Hepatocyte (in vitro differentiated cells): ENCODE results near the gene LHX3. TPM values are rescaled to one million over a fixed set of nuclear protein-coding genes. Genes with fewer than 3 reads are reported as not detected.

Experiments
- DNase-seq: peaks from one replicate; pipeline ENCODE4 v3.0.0-alpha.2; 2016; ENCODE audit warnings: low spot score
- H2AFZ ChIP-seq: fragments of 200-600 bp; sonication (generic); 2 replicates; pipeline ENCODE4 v1.6.0; 2016; ENCODE audit warnings: antibody characterized with exemption, mild to moderate bottlenecking
- H3K27ac ChIP-seq: fragments of 200-600 bp; sonication (generic); 2 replicates; pipeline ENCODE4 v1.5.1; 2016; ENCODE audit warnings: mild to moderate bottlenecking
- H3K27me3 ChIP-seq: fragments of 200-600 bp; sonication (generic); 2 replicates; pipeline ENCODE4 v1.6.1; 2016
- H3K36me3 ChIP-seq: fragments of 200-600 bp; sonication (generic); replicated peaks from 2 replicates; pipeline ENCODE4 v1.5.1; 2016; ENCODE audit warnings: low read depth; ENCODE audit not compliant: insufficient read depth
- H3K4me1 ChIP-seq: fragments of 200-600 bp; sonication (generic); 2 replicates; pipeline ENCODE4 v1.5.1; 2016; ENCODE audit warnings: mild to moderate bottlenecking, moderate library complexity; ENCODE audit not compliant: insufficient read depth
- H3K4me2 ChIP-seq: fragments of 200-600 bp; sonication (generic); 2 replicates; pipeline ENCODE4 v1.6.0; 2016
- H3K4me3 ChIP-seq: fragments of 200-600 bp; sonication (generic); 2 replicates; pipeline ENCODE4 v1.5.1; 2016; ENCODE audit warnings: mild to moderate bottlenecking
- H3K79me2 ChIP-seq: fragments of 200-600 bp; sonication (generic); 2 replicates; pipeline ENCODE4 v1.6.0; 2017; ENCODE audit warnings: mild to moderate bottlenecking
- H3K9me2 ChIP-seq: fragments of 200-600 bp; sonication (generic); replicated peaks from 2 replicates; pipeline ENCODE4 v1.6.0; 2017; ENCODE audit warnings: mild to moderate bottlenecking; ENCODE audit not compliant: insufficient read depth
- H3K9me3 ChIP-seq: fragments of 200-600 bp; sonication (generic); 2 replicates; pipeline ENCODE4 v1.5.1; 2016; ENCODE audit warnings: low read depth, mild to moderate bottlenecking
- H4K20me1 ChIP-seq: fragments of 200-600 bp; sonication (generic); 2 replicates; pipeline ENCODE4 v1.6.0; 2016; ENCODE audit warnings: mild to moderate bottlenecking; ENCODE audit not compliant: insufficient read depth, poor library complexity, severe bottlenecking
- CTCF ChIP-seq: fragments of 200-600 bp; sonication (generic); IDR thresholded peaks from 2 replicates; pipeline ENCODE4 v1.5.1; 2016; ENCODE audit warnings: antibody characterized with exemption, mild to moderate bottlenecking; ENCODE audit not compliant: poor library complexity
- EZH2 ChIP-seq: fragments of 200-600 bp; sonication (generic); IDR thresholded peaks from 2 replicates; pipeline ENCODE4 v1.6.1; 2016; ENCODE audit warnings: antibody characterized with exemption, mild to moderate bottlenecking, borderline replicate concordance
- EZH2phosphoT487 ChIP-seq: fragments of 200-600 bp; sonication (generic); IDR thresholded peaks from one replicate; pipeline ENCODE4 v1.6.1; 2018; ENCODE audit warnings: antibody characterized with exemption, mild to moderate bottlenecking, low read depth, moderate library complexity; ENCODE audit not compliant: unreplicated experiment, severe bottlenecking
- WGBS: methylation state at CpG from one replicate; pipeline ENCODE4 v1.1.6; 2016; ENCODE audit warnings: low lambda C conversion rate; ENCODE audit errors: missing lambda C conversion rate; 5-methylcytosine and 5-hydroxymethylcytosine counted together
- polyA plus RNA-seq: library from polyadenylated mRNA; unstranded; fragments of >200 nt; fragmentation: Nextera tagmentation; extraction: Ambion mirVana; gene quantifications from 2 replicates; pipeline ENCODE4 v1.2.1, GENCODE V29; 2016
- total RNA-seq: library from RNA; depleted of rRNA; stranded (reverse); fragments of >200 nt; gene quantifications from 2 replicates; pipeline ENCODE4 v1.2.3, GENCODE V29; 2014

The LHX3 gene
- total and polyA plus RNA-seq, 2 experiments from 2014 or later, result not detected

DNA sequence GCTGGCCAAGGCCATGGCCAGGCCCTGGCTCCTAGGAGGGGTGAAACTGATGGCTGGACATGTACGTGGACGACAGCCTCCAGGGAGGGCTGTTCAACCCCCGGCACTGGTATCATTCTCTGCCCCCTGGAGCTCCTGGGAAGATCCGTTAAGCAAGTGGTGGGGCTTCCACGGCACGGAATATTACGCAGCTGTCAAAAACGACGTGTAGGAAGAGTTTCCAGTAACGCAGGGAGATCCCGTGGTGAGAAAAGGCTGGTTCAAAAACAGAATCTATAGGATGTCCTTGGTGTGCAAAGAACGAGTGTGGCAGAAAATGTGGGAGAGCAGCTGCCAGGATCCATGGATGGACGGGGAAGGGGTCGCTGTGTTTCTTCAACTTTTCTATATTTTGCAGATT is 50.0 kb downstream of the LHX3 start:
- Histone ChIP-seq H3K4me2 (no peak overlapping the region), H2AFZ (no peak overlapping the region), H3K9me3 (no peaks in the 10 kb centered on the region), H3K27me3 (no peaks in the 10 kb centered on the region), H3K4me3 (no peak overlapping the region), H3K9me2 (no peaks in the 10 kb centered on the region), H3K27ac (no peak overlapping the region), H3K36me3 (no peaks in the 10 kb centered on the region), H3K4me1 (no peaks in the 10 kb centered on the region), H3K79me2 (no peaks in the 10 kb centered on the region), H4K20me1 (no peaks in the 10 kb centered on the region)
- no peak for TF ChIP-seq EZH2
- no peak for TF ChIP-seq CTCF
- no peak for TF ChIP-seq EZH2phosphoT487
- 95% methylated on average over 14 of the region's 14 CpGs for WGBS
- no peak for DNase-seq

DNA sequence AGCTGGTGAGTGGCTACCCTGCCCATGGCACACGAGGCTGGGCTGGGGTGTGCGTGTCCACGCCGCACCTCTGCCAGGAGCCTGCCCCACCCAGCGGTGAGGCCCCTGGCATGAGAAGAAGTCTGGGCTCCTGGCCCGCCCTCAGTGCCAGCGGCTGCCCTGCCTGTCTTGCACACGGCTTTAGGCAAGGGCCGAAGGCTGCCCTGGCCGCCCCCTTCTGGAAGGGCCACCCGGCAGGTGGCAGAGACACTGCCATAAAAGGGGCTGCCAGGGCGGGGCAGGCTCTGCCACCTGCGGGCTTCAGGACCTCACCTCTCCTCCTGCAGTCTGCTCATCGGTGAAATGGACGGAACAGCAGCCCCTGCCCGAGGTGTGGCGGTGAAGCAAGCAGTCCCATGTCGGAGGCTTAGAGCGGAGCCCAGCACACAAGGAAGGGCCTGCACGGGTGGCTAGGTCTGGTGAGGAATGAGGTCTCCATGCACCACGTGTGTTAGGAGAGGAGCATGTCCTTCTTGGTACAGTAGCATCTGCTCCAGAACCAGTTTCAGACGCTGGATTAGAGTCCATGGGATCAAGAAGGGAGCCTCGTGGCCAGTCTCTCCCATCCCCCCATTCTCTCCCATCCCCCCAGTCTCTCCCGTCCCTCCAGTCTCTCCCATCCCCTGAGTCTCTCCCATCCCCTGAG is 51.4 kb downstream of the LHX3 start:
- Histone ChIP-seq H3K27ac (no peak overlapping the region), H3K4me3 (no peak overlapping the region), H4K20me1 (no peaks in the 10 kb centered on the region), H3K4me1 (no peaks in the 10 kb centered on the region), H2AFZ (no peak overlapping the region), H3K9me2 (no peaks in the 10 kb centered on the region), H3K4me2 (no peak overlapping the region), H3K79me2 (no peaks in the 10 kb centered on the region), H3K9me3 (no peaks in the 10 kb centered on the region), H3K27me3 (no peaks in the 10 kb centered on the region), H3K36me3 (no peaks in the 10 kb centered on the region)
- TF ChIP-seq EZH2phosphoT487 (no peak), CTCF (no peak)
- no peak for DNase-seq
- WGBS, result 87% methylated on average over 22 of the region's 24 CpGs

DNA sequence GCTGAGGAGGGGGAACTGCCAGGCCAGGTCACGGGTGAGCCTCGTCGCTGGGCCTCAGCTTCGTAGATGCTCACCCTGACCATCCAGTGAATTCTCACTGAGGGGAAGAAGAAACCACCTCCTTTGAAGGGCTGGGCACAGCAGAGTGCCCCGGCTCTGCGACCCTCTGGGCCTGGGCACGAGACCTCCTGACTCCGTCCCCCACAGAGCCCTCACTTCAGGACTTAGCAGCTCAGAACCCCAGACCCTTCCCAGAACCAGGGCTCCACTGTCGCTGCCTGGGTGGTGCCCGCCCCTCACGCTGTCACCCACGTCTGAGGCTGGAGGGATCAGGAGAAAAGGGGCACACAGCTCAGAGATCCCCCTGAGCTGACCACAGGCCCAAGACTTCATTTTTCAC is 52.0 kb downstream of the LHX3 start:
- H3K4me3 ChIP-seq, result no peak overlapping the region
- TF ChIP-seq EZH2phosphoT487 (no peak), EZH2 (no peak), CTCF (no peak)
- no peak for DNase-seq
- H3K36me3 ChIP-seq, result no peaks in the 10 kb centered on the region
- no peak overlapping the region for H3K4me2 ChIP-seq
- no peaks in the 10 kb centered on the region for H4K20me1 ChIP-seq
- H3K9me2 ChIP-seq, result no peaks in the 10 kb centered on the region
- 94% methylated on average over 12 of the region's 12 CpGs for WGBS
- no peaks in the 10 kb centered on the region for H3K4me1 ChIP-seq
- H3K27ac ChIP-seq, result no peak overlapping the region
- no peaks in the 10 kb centered on the region for H3K27me3 ChIP-seq
- H3K9me3 ChIP-seq, result no peaks in the 10 kb centered on the region
- no peaks in the 10 kb centered on the region for H3K79me2 ChIP-seq
- no peak overlapping the region for H2AFZ ChIP-seq

- DNase-seq, result no peak
- no peaks in the 10 kb centered on the region for H3K27me3 ChIP-seq
Observed at GRCh38 chr9:136152543-136152866, 52.4 kb downstream of the LHX3 start.

More at GRCh38 chr9:136152543-136152866, 52.4 kb downstream of the LHX3 start:
- no peak overlapping the region for H3K4me2 ChIP-seq
- H4K20me1 ChIP-seq, result no peaks in the 10 kb centered on the region
- TF ChIP-seq CTCF (no peak), EZH2phosphoT487 (no peak), EZH2 (no peak)
- no peak overlapping the region for H3K27ac ChIP-seq
- H3K79me2 ChIP-seq, result no peaks in the 10 kb centered on the region
- H3K9me2 ChIP-seq, result no peaks in the 10 kb centered on the region
- H2AFZ ChIP-seq, result no peak overlapping the region
- H3K9me3 ChIP-seq, result no peaks in the 10 kb centered on the region
- no peaks in the 10 kb centered on the region for H3K4me1 ChIP-seq
- H3K36me3 ChIP-seq, result no peaks in the 10 kb centered on the region
- WGBS, result 85% methylated on average over 4 of the region's 4 CpGs
- no peak overlapping the region for H3K4me3 ChIP-seq
